HEK293 (cell line): ENCODE results near the gene CLIC4.

Source experiments
- AEBP2 ChIP-seq: fragments of 450-650 bp; formaldehyde crosslinking; IDR thresholded peaks from 2 replicates; pipeline ENCODE4 v1.5.1; 2016; ENCODE audit warnings: missing biosample characterization, missing genetic modification characterization, borderline replicate concordance
- GLIS1 ChIP-seq: fragments of 450-650 bp; formaldehyde crosslinking; IDR thresholded peaks from 2 replicates; pipeline ENCODE4 v1.5.1; 2016; ENCODE audit warnings: missing biosample characterization, missing genetic modification characterization
- PRDM10 ChIP-seq: fragments of 450-650 bp; formaldehyde crosslinking; IDR thresholded peaks from 2 replicates; pipeline ENCODE4 v1.5.1; 2016; ENCODE audit warnings: missing biosample characterization, missing genetic modification characterization
- ZBTB11 ChIP-seq: fragments of 450-650 bp; formaldehyde crosslinking; conservative IDR thresholded peaks from 2 replicates; pipeline ENCODE4 v1.5.1; 2016; ENCODE audit warnings: low read depth, missing biosample characterization, missing genetic modification characterization
- ZBTB26 ChIP-seq: fragments of 450-650 bp; formaldehyde crosslinking; optimal IDR thresholded peaks from 2 replicates; pipeline ENCODE3; 2016; ENCODE audit warnings: missing biosample characterization, mild to moderate bottlenecking, missing genetic modification characterization
- ZNF132 ChIP-seq: fragments of 450-650 bp; formaldehyde crosslinking; IDR thresholded peaks from 2 replicates; pipeline ENCODE4 v1.5.1; 2017; ENCODE audit warnings: missing biosample characterization, missing genetic modification characterization, borderline replicate concordance
- ZNF16 ChIP-seq: fragments of 450-650 bp; formaldehyde crosslinking; IDR thresholded peaks from 2 replicates; pipeline ENCODE4 v1.5.1; 2016; ENCODE audit warnings: low read depth, missing biosample characterization, missing genetic modification characterization
- ZNF292 ChIP-seq: fragments of 450-650 bp; formaldehyde crosslinking; IDR thresholded peaks from 2 replicates; pipeline ENCODE4 v1.5.1; 2016; ENCODE audit warnings: low read depth, missing biosample characterization, missing genetic modification characterization, borderline replicate concordance
- ZNF37A ChIP-seq: fragments of 450-650 bp; IDR thresholded peaks from 2 replicates; pipeline ENCODE4 v1.5.1; 2018; ENCODE audit warnings: missing biosample characterization, missing genetic modification characterization
- ZNF513 ChIP-seq: fragments of 450-650 bp; IDR thresholded peaks from 2 replicates; pipeline ENCODE4 v1.5.1; 2018; ENCODE audit warnings: missing biosample characterization, missing genetic modification characterization
- ZNF692 ChIP-seq: fragments of 450-650 bp; formaldehyde crosslinking; IDR thresholded peaks from 2 replicates; pipeline ENCODE4 v1.5.1; 2016; ENCODE audit warnings: missing biosample characterization, missing genetic modification characterization

Gene CLIC4

GRCh38 chr1:24893431-24893830 is 148.2 kb downstream of the CLIC4 start (continued):
- no peak for TF ChIP-seq ZBTB11 (tag by site-specific recombination)
- TF ChIP-seq ZNF513, result no peak
- TF ChIP-seq PRDM10, result no peak
- TF ChIP-seq ZNF692 (tag by site-specific recombination), result no peak
- no peak for TF ChIP-seq ZBTB26
- no peak for TF ChIP-seq AEBP2 (tag by site-specific recombination)
- no peak for TF ChIP-seq GLIS1
- no peak for TF ChIP-seq ZNF132 (tag by site-specific recombination)
- TF ChIP-seq ZNF37A (tag by site-specific recombination), result no peak
- TF ChIP-seq ZNF16 (tag by site-specific recombination), result no peak
- no peak for TF ChIP-seq ZNF292 (tag by site-specific recombination)
